Kidney epithelial cell (primary cell): ENCODE data around the gene FAM241B. TPM values are rescaled to one million over a fixed set of nuclear protein-coding genes. Genes with fewer than 3 reads are reported as not detected.

Source experiments
- DNase-seq: peaks from one replicate; pipeline ENCODE4 v3.0.0-alpha.2; 2010; ENCODE audit warnings: low read depth
- H3K27me3 ChIP-seq: 2 replicates; pipeline ENCODE4 v1.6.0; 2011; ENCODE audit warnings: low read length; ENCODE audit not compliant: control insufficient read depth, insufficient read depth
- H3K36me3 ChIP-seq: 2 replicates; pipeline ENCODE4 v1.5.1; 2011; ENCODE audit warnings: low read length; ENCODE audit not compliant: control insufficient read depth, insufficient read depth
- H3K4me3 ChIP-seq: 2 replicates; pipeline ENCODE4 v1.5.1; 2011; ENCODE audit warnings: low read depth, mild to moderate bottlenecking, control low read depth, low read length
- total RNA-seq: library from RNA; depleted of rRNA; stranded (reverse); fragments of >200 nt; gene quantifications from 2 replicates; pipeline ENCODE4 v1.2.3, GENCODE V29; 2015
- TF ChIP-seq, protein P1 (sequence below): IDR thresholded peaks from 2 replicates; pipeline ENCODE4 v1.5.1; 2011; ENCODE audit warnings: mild to moderate bottlenecking, moderate library complexity, low read length, control low read depth, inconsistent platforms; ENCODE audit not compliant: insufficient read depth, poor library complexity, severe bottlenecking

Gene FAM241B
- total RNA-seq, 1 donor from 2014 or later, result 14.0 TPM

DNA sequence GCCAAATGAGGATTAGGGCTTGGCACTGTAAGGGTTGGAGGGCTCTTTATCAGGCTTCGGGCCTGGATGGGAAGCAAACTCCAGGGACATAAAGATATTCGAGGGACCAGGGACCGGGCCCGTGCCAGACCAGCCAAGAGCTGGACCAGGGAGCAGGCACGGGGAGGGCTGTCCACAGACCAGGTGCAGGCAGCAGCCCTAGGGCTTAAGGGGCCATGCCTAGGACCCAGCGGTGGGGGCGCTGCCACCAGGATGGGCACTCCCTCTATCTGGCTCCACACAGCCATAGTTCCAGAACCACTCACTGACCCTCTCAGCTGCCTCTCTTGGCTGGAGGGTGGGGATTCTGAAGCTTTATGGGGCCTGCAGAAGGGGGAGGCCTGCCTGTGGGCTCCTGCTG, 32.9 kb downstream of the FAM241B start:
- TF ChIP-seq, protein P1, sequence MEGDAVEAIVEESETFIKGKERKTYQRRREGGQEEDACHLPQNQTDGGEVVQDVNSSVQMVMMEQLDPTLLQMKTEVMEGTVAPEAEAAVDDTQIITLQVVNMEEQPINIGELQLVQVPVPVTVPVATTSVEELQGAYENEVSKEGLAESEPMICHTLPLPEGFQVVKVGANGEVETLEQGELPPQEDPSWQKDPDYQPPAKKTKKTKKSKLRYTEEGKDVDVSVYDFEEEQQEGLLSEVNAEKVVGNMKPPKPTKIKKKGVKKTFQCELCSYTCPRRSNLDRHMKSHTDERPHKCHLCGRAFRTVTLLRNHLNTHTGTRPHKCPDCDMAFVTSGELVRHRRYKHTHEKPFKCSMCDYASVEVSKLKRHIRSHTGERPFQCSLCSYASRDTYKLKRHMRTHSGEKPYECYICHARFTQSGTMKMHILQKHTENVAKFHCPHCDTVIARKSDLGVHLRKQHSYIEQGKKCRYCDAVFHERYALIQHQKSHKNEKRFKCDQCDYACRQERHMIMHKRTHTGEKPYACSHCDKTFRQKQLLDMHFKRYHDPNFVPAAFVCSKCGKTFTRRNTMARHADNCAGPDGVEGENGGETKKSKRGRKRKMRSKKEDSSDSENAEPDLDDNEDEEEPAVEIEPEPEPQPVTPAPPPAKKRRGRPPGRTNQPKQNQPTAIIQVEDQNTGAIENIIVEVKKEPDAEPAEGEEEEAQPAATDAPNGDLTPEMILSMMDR, result no peak
- no peak for DNase-seq
- Histone ChIP-seq H3K27me3 (peaks cover 32% of the 10 kb centered on the region), H3K4me3 (no peak overlapping the region), H3K36me3 (no peaks in the 10 kb centered on the region)

DNA sequence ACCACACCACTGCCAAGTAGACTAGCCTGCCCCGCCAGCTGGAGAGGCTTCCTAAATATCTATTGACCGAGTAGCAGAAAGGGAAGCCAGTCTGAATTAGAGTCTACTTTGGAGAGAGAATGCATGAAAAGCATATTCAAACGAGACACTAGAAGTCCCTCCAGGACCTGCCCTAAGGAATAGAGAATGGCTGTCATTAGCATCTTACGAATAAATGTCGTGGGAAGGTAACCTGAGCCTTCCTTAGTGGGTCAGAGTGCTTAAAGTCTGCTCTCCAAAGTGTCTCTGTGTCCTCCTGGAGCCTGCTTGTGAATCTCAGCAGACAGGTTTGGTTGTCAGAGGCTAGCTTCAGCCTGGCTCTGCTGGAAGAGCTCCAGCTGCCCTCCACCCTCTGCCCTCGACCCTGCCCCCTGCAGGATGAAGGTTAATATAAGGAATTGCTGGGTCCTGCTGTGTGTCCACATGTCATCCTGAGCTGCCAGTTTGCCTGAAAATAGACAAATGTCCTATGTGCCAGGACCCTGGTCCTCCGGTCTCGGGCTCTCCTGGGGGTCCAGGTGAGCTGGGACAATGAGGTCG, 33.4 kb downstream of the FAM241B start:
- no peak for DNase-seq
- peaks cover 26% of the 10 kb centered on the region for H3K27me3 ChIP-seq

DNA sequence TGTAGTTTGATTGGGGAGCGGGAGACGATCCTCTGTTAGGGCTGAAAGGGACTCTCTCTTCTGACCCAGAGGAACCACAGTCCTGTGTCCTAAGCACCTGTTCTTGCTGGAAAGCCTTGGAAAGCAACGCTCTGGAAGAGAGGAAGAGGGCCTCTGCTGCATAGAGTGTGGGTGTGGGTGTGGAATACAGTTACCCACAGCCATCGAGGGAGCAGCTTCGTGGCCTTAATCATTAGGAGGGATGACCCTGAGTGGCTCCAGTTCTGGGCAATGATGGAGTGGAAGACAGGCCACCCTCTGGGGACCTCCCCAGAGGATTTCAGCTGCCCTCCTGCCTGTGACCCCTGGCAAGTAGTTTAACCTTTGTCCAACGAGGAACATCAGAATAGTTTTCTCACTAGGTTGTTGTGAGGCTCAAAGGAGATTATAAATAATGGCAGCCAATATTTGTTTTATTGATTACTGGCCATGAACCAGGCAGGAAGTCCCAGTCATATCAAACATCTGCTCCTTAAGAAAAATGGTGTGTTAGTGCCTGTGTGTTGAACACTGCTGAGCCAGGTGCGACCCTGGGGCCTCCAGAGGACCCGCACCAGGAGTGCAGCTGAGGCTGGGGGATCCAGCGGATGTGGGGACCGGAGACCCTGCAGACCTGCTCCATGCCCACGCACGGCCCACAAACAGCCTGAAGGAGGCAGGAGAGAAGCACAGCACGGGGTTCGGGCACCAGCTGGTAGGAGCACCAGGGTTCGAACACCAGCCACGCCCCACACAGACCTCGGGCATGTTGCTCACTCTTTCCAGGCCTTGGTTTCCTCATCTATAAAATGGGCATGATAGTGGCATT, 35.6 kb downstream of the FAM241B start:
- TF ChIP-seq, protein P1, result no peak
- Histone ChIP-seq H3K36me3 (no peaks in the 10 kb centered on the region), H3K27me3 (peaks cover 18% of the 10 kb centered on the region), H3K4me3 (no peak overlapping the region)
- DNase-seq, result no peak

More for the DNA sequence above, 33.4 kb downstream of the FAM241B start:
- H3K4me3 ChIP-seq, result no peak overlapping the region
- TF ChIP-seq, protein P1, result no peak
- H3K36me3 ChIP-seq, result no peaks in the 10 kb centered on the region

DNA sequence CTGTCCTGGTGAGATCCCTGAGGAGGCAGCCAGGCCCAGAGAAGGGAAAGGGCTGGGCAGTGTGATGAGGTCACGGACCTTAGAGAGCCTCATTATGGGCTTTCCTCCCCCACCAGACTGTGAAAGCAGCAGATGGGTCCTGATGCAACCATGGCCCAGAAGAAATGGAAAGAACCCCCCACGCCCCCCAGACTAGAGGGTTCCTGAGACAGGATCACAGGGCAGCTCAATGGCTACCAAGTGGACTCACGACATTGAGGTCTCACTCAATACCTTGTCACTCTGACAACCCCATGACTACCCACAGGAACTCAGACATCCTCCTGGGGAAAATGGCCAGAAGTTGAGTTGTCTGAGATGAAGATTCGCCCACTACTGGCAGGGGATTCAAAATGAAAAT, 36.7 kb downstream of the FAM241B start:
- peaks cover 15% of the 10 kb centered on the region for H3K27me3 ChIP-seq
- no peak for DNase-seq
- no peaks in the 10 kb centered on the region for H3K36me3 ChIP-seq
- TF ChIP-seq, protein P1, result no peak
- no peak overlapping the region for H3K4me3 ChIP-seq

DNA sequence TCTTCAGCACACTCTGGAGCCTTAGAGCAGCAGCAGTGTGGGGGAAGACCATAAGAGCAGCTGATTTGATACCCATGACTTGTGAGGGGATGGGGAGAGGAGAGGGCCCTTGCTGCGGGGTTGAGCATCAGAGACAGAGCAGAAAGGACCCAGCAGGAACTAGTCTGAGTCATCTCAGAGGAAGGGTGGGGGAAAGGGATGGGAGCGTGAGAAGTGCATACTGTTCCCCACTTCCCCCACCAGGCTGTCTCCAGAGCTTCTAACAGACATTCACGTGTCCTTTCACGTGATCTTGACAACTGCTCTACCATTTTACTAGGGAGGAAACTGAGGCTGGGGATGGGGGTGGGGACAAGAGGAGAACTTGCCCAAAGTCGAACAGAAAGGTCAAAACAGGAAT, 38.7 kb downstream of the FAM241B start:
- DNase-seq, result no peak
- TF ChIP-seq, protein P1, result no peak
- H3K27me3 ChIP-seq, result peaks cover 8% of the 10 kb centered on the region
- H3K36me3 ChIP-seq, result no peaks in the 10 kb centered on the region
- no peak overlapping the region for H3K4me3 ChIP-seq
